Endothelial cell of umbilical vein (primary cell): ENCODE results near the gene OR4D1. TPM values are rescaled to one million over a fixed set of nuclear protein-coding genes. Genes with fewer than 3 reads are reported as not detected.

Source experiments
- BruUV-seq: library from RNA; stranded (reverse); fragments of 400-500 nt; replicated peaks from 2 replicates; lab custom pipeline; 2021; lab: Mats Ljungman, UMichigan
- CTCF ChIA-PET: fragments of 300-600, 350-600 bp; sonication (Branson Sonifier 250); formaldehyde crosslinking; loops from one replicate; lab custom pipeline; 2021; ENCODE audit warnings: antibody characterized with exemption, inconsistent platforms; lab: Charles Lee
- POLR2A ChIA-PET: fragments of 300-600, 350-600 bp; sonication (Branson Sonifier 250); formaldehyde crosslinking; loops from one replicate; lab custom pipeline; 2021; ENCODE audit warnings: antibody characterized with exemption, inconsistent platforms; lab: Charles Lee
- DNase-seq: peaks from one replicate; pipeline ENCODE4 v3.0.0-alpha.2; 2011; ENCODE audit warnings: low read depth, low spot score
- FAIRE-seq: peaks from 2 replicates; lab custom pipeline; 2011; peaks lifted over from hg19 to GRCh38; lab: Jason Lieb, UNC
- H2AFZ ChIP-seq: 2 replicates; pipeline ENCODE4 v1.6.0; 2012; ENCODE audit warnings: low read depth, low read length, control low read depth, inconsistent platforms
- H3K27ac ChIP-seq: 2 replicates; pipeline ENCODE4 v1.5.1; 2011; ENCODE audit warnings: low read depth, mild to moderate bottlenecking, control low read depth, low read length, moderate library complexity; ENCODE audit not compliant: insufficient read depth
- H3K27me3 ChIP-seq, 2 experiments: 2 replicates each; pipeline versions ENCODE4 v1.6.0 to v1.6.1; 2011; ENCODE audit warnings: low read length in 2 of 2, mixed read lengths in 1 of 2; ENCODE audit not compliant: control insufficient read depth in 2 of 2, insufficient read depth in 2 of 2
- H3K36me3 ChIP-seq, 2 experiments: 2 replicates in 1 of 2; 3 replicates in 1 of 2; pipeline ENCODE4 v1.5.1; 2011; ENCODE audit warnings: low read length in 2 of 2, mild to moderate bottlenecking in 1 of 2, moderate library complexity in 1 of 2; ENCODE audit not compliant: control insufficient read depth in 2 of 2, insufficient read depth in 2 of 2; ENCODE audit errors: extremely low read depth in 1 of 2
- H3K4me1 ChIP-seq: 3 replicates; pipeline ENCODE4 v1.5.1; 2011; ENCODE audit warnings: mild to moderate bottlenecking, low read length; ENCODE audit not compliant: control insufficient read depth, insufficient read depth; ENCODE audit errors: extremely low read depth
- H3K4me2 ChIP-seq: 2 replicates; pipeline ENCODE4 v1.6.1; 2011; ENCODE audit warnings: low read length, control low read depth, mixed read lengths; ENCODE audit not compliant: insufficient read depth
- H3K4me3 ChIP-seq, 3 experiments: fragments of 200-600 bp in 1 of 3; sonication (generic), shearing (Covaris generic) in 1 of 3; replicated peaks in 1 of 3; 2 replicates each; pipeline ENCODE4 v1.5.1; 2011 to 2016; ENCODE audit warnings: control low read depth in 3 of 3, low read length in 3 of 3, mild to moderate bottlenecking in 2 of 3, inconsistent platforms in 1 of 3, low read depth in 1 of 3, moderate library complexity in 1 of 3; ENCODE audit not compliant: insufficient read depth in 1 of 3
- H3K79me2 ChIP-seq: 2 replicates; pipeline ENCODE4 v1.6.0; 2012; ENCODE audit warnings: low read length, inconsistent platforms; ENCODE audit not compliant: control insufficient read depth, insufficient read depth
- H3K9ac ChIP-seq: replicated peaks from 2 replicates; pipeline ENCODE3; 2011; ENCODE audit warnings: low read length, control low read depth; ENCODE audit not compliant: insufficient read depth; ENCODE audit errors: extremely low read depth
- H3K9me1 ChIP-seq: replicated peaks from 3 replicates; pipeline ENCODE4 v1.6.0; 2011; ENCODE audit warnings: mild to moderate bottlenecking, low read length; ENCODE audit not compliant: control insufficient read depth, insufficient read depth; ENCODE audit errors: extremely low read depth
- H3K9me3 ChIP-seq: replicated peaks from 2 replicates; pipeline ENCODE4 v1.5.1; 2012; ENCODE audit warnings: low read length, inconsistent platforms; ENCODE audit not compliant: control insufficient read depth, insufficient read depth
- H4K20me1 ChIP-seq: replicated peaks from 2 replicates; pipeline ENCODE3; 2011; ENCODE audit warnings: mild to moderate bottlenecking, low read length; ENCODE audit not compliant: control insufficient read depth, insufficient read depth; ENCODE audit errors: extremely low read depth
- CTCF ChIP-seq, 2 donors: IDR thresholded peaks; 1 replicate in 1 of 2; 2 replicates in 1 of 2; pipeline ENCODE4 v1.5.1; 2011; ENCODE audit warnings: low read length in 2 of 2, mild to moderate bottlenecking in 2 of 2, moderate library complexity in 2 of 2, control low read depth in 1 of 2, inconsistent platforms in 1 of 2, low read depth in 1 of 2; ENCODE audit not compliant: insufficient read depth in 1 of 2; ENCODE audit errors: extremely low read depth in 1 of 2
- EZH2 ChIP-seq: IDR thresholded peaks from 2 replicates; pipeline ENCODE4 v1.6.1; 2012; ENCODE audit warnings: borderline replicate concordance, low read depth, mild to moderate bottlenecking, moderate library complexity, low read length, inconsistent platforms; ENCODE audit not compliant: severe bottlenecking
- FOS ChIP-seq: IDR thresholded peaks from 2 replicates; pipeline ENCODE4 v1.6.1; 2011; ENCODE audit warnings: mild to moderate bottlenecking, low read length, moderate library complexity, borderline replicate concordance; ENCODE audit not compliant: insufficient read depth
- GATA2 ChIP-seq: IDR thresholded peaks from 2 replicates; pipeline ENCODE4 v1.7.0; 2011; ENCODE audit warnings: low read depth, mild to moderate bottlenecking, moderate library complexity, mixed read lengths, low read length; ENCODE audit not compliant: insufficient read length, insufficient read depth
- JUN ChIP-seq: IDR thresholded peaks from 2 replicates; pipeline ENCODE4 v1.6.1; 2011; ENCODE audit warnings: borderline replicate concordance, low read depth; ENCODE audit not compliant: insufficient read length, insufficient read depth
- MAX ChIP-seq: IDR thresholded peaks from 2 replicates; pipeline ENCODE4 v1.6.1; 2011; ENCODE audit not compliant: insufficient read depth, insufficient read length
- MYC ChIP-seq: IDR thresholded peaks from one replicate; pipeline ENCODE4 v1.6.1; 2011; ENCODE audit warnings: mild to moderate bottlenecking, low read depth, low read length
- POLR2A ChIP-seq: IDR thresholded peaks from 2 replicates; pipeline ENCODE4 v1.6.1; 2012; ENCODE audit warnings: low read depth, mild to moderate bottlenecking, control low read depth, low read length
- POLR2AphosphoS5 ChIP-seq: IDR thresholded peaks from 2 replicates; pipeline ENCODE4 v1.6.1; 2012; ENCODE audit warnings: low read depth, mild to moderate bottlenecking, control low read depth, low read length, moderate library complexity; ENCODE audit not compliant: insufficient read depth
- dilution Hi-C: fragments of 300-500 bp; cut with MboI; formaldehyde crosslinking; loops from one replicate; pipeline ENCODE4 v1.15.0; 2019; ENCODE audit warnings: low sequenced_read_pairs; ENCODE audit not compliant: extremely low pct_ligation_motif_present
- intact Hi-C: fragments of 100-400 bp; cut with micrococcal nuclease; formaldehyde crosslinking; loops from one replicate; pipeline ENCODE4 v1.10.0; 2022
- polyA plus RNA-seq, 4 experiments: library from polyadenylated mRNA; depleted of rRNA in 3 of 4; stranded (reverse) in 3 of 4; unstranded in 1 of 4; fragments of >200 nt; gene quantifications; 2 replicates each; pipeline versions ENCODE4 v1.2.1 to v1.2.3, GENCODE V29; 2011 to 2012; ENCODE audit warnings: missing spikeins in 1 of 4
- total RNA-seq: library from RNA; stranded (reverse); gene quantifications from 2 replicates; pipeline ENCODE4 v1.2.3, GENCODE V29; 2021

Gene OR4D1
- total and polyA plus RNA-seq, 2 donors (not counting 3 experiments of a cell fraction or from before 2014, with no cell fraction given) = not detected

GRCh38 chr17:58156839-58157803 is 8.9 kb downstream of the OR4D1 start:
- H3K27me3 ChIP-seq = peaks cover 32 to 34% of the 10 kb centered on the region in 2 experiments

GRCh38 chr17:58158181-58158580 is 10.0 kb downstream of the OR4D1 start:
- CTCF ChIA-PET = no interaction called here
- Histone ChIP-seq H3K27ac (no peak overlapping the region), H3K27me3 (peaks cover 33 to 44% of the 10 kb centered on the region in 2 experiments), H3K9me1 (no peaks in the 10 kb centered on the region), H3K4me1 (peaks cover under 1% of the 10 kb centered on the region), H3K4me3 (no peak overlapping the region), H2AFZ (no peak overlapping the region), H4K20me1 (no peaks in the 10 kb centered on the region), H3K4me2 (no peak overlapping the region), H3K36me3 (no peaks in the 10 kb centered on the region), H3K9me3 (no peaks in the 10 kb centered on the region), H3K79me2 (no peaks in the 10 kb centered on the region), H3K9ac (no peak overlapping the region)
- dilution Hi-C loops = no loop called here
- POLR2A ChIA-PET = no interaction called here
- no TSS peak for BruUV-seq
- DNase-seq (no peak), FAIRE-seq (no peak)
- no peak for TF ChIP-seq JUN
- TF ChIP-seq POLR2AphosphoS5 = no peak
- TF ChIP-seq POLR2A = no peak
- no peak for TF ChIP-seq MYC
- TF ChIP-seq EZH2 = no peak
- no peak for TF ChIP-seq FOS
- TF ChIP-seq MAX = no peak
- no peak for TF ChIP-seq GATA2
- TF ChIP-seq CTCF (IDR thresholded peaks at IDR 0.05; ENCODE audit: extremely low read depth in 1 of 2, insufficient read depth in 1 of 2, low read depth in 1 of 2, low read length in 2 of 2) = no peak
- intact Hi-C loops = no loop called here

More at GRCh38 chr17:58156839-58157803, 8.9 kb downstream of the OR4D1 start:
- Histone ChIP-seq H2AFZ (no peak overlapping the region), H3K9ac (no peak overlapping the region), H3K27ac (no peak overlapping the region), H3K79me2 (no peaks in the 10 kb centered on the region), H3K4me1 (peaks cover 3% of the 10 kb centered on the region), H4K20me1 (no peaks in the 10 kb centered on the region), H3K9me1 (no peaks in the 10 kb centered on the region), H3K9me3 (no peaks in the 10 kb centered on the region), H3K36me3 (no peaks in the 10 kb centered on the region), H3K4me3 (no peak overlapping the region), H3K4me2 (no peak overlapping the region)
- DNase-seq (no peak), FAIRE-seq (no peak)
- dilution Hi-C loops (no loop called here), intact Hi-C loops (no loop called here)
- BruUV-seq = no TSS peak
- ChIA-PET CTCF (no interaction called here), POLR2A (no interaction called here)
- peak; percentile 83 for TF ChIP-seq EZH2
- no peak for TF ChIP-seq FOS
